Stimulated activated naive CD8-positive, alpha-beta T cell treated with anti-CD3 and anti-CD28 coated beads, Interleukin-15, amount 100 ng/mL, for 72 hours (primary cell): Measurements from ENCODE around the gene CTSE.
A peak's percentile ranks its signal among the peaks of the same experiment; 100 is the strongest.
"Not testable (repeated sequence)": the region's sequence is repeated elsewhere in the genome, so short reads cannot be mapped to it uniquely, and the experiment has no call there.

Source experiments
- ATAC-seq: fragments of 150-1000 bp; cut with Tn5 transposase; 2 replicates; pipeline ENCODE4 v1.10.0; 2021; ENCODE audit warnings: mild to moderate bottlenecking, moderate library complexity
- DNase-seq, 2 donors: peaks; one replicate each; pipeline ENCODE4 v3.0.0; 2021 to 2022
- H3K27ac Mint-ChIP-seq, 2 donors: one replicate each; pipeline ENCODE4 v1.8.0; 2022; ENCODE audit warnings: mild to moderate bottlenecking in 2 of 2, mixed read lengths in 2 of 2, moderate library complexity in 2 of 2
- H3K27me3 Mint-ChIP-seq: one replicate; pipeline ENCODE4 v1.8.0; 2022; ENCODE audit warnings: mixed read lengths
- H3K4me1 Mint-ChIP-seq: one replicate; pipeline ENCODE4 v1.8.0; 2022; ENCODE audit warnings: mild to moderate bottlenecking, mixed read lengths
- H3K4me3 Mint-ChIP-seq, 2 donors: one replicate each; pipeline ENCODE4 v1.8.0; 2022; ENCODE audit warnings: mild to moderate bottlenecking in 2 of 2, mixed read lengths in 2 of 2, moderate library complexity in 1 of 2
- H3K9me3 Mint-ChIP-seq, 2 donors: one replicate each; pipeline ENCODE4 v1.8.0; 2022; ENCODE audit warnings: mixed read lengths in 2 of 2

Gene CTSE

DNA sequence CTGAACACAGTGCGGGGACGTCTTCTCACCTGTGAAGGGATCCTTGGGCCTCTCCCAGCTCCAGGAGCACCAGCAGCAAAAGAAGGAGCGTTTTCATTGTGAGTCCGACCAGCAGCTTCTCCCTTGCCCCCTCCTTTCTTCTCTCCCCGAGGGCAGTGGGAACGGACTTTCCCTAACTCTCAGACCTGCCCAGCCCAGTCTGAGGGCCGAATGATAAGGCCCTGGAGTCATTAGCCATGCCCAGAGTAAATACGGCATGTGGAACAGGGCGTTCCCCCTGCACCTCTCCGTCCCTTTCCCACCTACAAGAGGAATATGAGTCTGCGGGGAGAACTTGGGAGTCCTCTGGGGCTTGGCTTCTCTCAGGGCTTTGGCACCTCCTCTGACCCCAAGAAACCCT, at the start of gene CTSE:
Gene CTSE (minus strand): TSS at position 201 of the 400 bp plus-strand sequence. CDS start 104 bp downstream, at position 97.
- Mint-ChIP-seq H3K27ac (no peak within 1 kb of the TSS), H3K4me3 (no peak within 1 kb of the TSS), H3K27me3 (peaks cover 29% of the 10 kb centered on the region), H3K4me1 (peaks cover 10% of the 10 kb centered on the region), H3K9me3 (no peaks in the 10 kb centered on the region)
- DNase-seq (no peak), ATAC-seq (no peak)

DNA sequence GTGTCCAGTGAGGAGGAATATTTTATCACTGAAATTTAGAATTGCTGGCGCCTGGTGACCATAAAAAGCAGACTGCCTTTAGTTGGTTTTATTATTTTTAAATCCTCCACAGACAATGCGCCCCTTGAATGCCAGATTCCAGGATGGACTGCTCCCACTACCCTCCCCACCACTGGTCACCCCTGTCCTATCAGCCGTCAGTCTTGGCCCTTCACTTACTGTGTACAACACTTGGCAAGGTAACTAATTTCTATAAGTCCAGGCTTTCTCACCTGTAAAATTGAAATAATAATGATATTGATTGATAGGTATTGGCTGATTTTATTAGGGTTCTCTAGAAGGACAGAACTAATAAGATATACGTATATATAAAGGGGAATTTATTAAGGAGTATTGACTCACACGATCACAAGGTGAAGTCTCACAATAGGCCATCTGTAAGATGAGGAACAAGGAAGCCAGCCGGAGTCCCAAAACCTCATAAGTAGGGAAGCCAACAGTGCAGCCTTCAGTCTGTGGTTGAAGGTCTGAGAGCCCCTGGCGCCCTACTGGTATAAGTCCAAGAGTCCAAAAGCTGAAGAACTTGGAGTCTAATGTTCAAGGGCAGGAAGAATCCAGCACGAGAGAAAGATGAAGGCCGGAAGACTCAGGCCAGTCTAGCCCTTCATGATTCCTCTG, 47.1 kb upstream of the CTSE start:
- no peak for DNase-seq
- ATAC-seq: no peak
- H3K27me3 Mint-ChIP-seq: peaks cover 44% of the 10 kb centered on the region
- no peaks in the 10 kb centered on the region for H3K9me3 Mint-ChIP-seq
- peaks cover 12% of the 10 kb centered on the region for H3K4me1 Mint-ChIP-seq
- no peak overlapping the region for H3K27ac Mint-ChIP-seq
- no peak overlapping the region for H3K4me3 Mint-ChIP-seq

DNA sequence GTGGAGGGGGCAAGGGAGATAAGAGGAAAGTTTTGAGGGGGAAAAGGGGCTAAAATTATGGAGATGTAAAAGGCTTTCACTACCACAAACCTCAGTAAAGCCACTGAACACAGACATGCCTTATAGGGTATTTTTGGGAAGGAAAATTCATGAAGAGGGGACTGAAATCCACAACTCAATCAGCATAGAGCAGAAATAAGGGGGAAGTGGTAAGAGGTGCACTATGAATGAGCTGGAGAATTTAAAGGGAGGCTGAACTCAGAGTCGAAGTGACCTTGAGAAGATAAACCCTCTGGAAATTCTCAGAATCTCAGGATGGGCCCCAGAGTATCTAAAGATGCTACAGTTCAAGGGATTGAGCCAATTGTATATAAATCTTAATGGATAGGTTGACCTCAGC, 44.6 kb upstream of the CTSE start:
- ATAC-seq (peak; percentile 13), DNase-seq (no peak)
- H3K4me3 Mint-ChIP-seq: no peak overlapping the region
- no peak overlapping the region for H3K27ac Mint-ChIP-seq
- peaks cover 32% of the 10 kb centered on the region for H3K27me3 Mint-ChIP-seq
- no peaks in the 10 kb centered on the region for H3K9me3 Mint-ChIP-seq
- H3K4me1 Mint-ChIP-seq: peaks cover 12% of the 10 kb centered on the region

DNA sequence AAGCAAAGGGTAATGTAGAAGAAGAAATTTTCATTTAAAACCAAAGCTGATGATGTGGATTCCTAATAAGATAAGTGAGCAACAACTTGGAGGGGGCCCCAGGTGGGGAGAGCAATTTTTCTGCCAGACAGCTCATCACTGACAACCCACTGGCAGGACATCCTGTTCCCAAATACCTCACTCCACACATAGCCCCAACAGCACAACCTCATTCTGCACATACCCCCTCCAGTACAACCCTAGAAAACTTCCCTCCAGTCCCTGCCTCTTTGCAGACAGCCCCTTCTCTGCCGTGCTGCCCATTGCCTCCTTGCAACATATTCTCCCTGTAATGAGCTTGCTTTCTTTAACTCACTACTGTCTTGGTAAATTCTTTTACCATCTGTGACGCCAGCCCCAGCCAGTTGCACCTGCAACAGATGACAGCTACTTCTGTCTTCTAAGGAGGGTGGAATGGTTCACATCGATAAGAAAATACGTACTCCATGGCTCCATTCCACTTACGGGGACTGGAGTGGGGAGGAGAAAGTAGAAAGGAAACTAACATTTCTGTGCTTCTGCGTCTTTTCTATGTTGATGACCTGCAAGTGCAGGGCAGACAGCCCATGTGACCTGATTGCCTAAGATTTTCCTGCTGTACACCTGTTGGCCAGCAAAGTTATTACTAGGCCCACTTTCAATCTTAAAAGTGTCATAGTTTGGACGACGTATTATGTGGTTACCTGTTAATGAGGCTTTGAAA, 44.0 kb upstream of the CTSE start:
- ATAC-seq: peak; percentile 56

DNA sequence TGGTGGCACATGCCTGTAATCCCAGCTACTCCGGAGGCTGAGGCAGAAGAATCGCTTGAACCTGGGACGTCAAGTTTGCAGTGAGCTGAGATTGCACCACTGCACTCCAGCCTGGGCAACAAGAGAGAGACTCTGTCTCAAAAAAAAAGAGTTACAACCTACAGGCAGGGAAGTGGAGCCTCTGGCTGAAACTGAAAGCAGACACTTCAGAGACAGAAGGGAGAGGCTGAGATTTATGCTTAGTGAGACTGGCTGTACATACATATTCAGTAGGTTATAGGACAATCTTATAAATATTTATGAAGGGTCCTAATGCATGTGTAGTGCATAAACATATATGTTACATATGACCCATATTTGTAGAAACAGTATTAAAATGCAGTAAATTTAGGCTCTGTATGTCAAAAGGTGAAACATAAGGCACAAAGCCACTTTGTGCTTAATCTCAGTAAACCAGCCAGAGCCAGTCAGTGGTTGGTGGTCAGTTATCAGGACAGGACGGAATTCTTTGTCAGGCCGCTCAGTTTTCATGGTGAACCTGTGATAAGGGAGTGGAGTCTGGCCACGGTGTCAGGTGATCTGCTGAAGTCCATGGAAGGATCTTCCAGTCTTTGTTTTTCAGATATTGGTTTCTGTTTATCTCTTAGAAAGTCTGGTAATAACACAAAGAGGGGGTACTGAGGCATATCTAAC, 42.9 kb upstream of the CTSE start:
- Mint-ChIP-seq H3K27me3 (peaks cover 32% of the 10 kb centered on the region), H3K4me3 (no peak overlapping the region), H3K9me3 (peaks cover 0 to 7% of the 10 kb centered on the region in 2 donors), H3K27ac (no peak overlapping the region), H3K4me1 (peaks cover 12% of the 10 kb centered on the region)
- peak; percentile 97 for ATAC-seq
- peak in 1 of 2 donors; percentile 24 for DNase-seq

More for the DNA sequence above, 44.0 kb upstream of the CTSE start:
- DNase-seq: no peak
- Mint-ChIP-seq H3K27me3 (peaks cover 32% of the 10 kb centered on the region), H3K4me1 (peaks cover 12% of the 10 kb centered on the region), H3K4me3 (no peak overlapping the region), H3K27ac (no peak overlapping the region), H3K9me3 (peaks cover 0 to 4% of the 10 kb centered on the region in 2 donors)

DNA sequence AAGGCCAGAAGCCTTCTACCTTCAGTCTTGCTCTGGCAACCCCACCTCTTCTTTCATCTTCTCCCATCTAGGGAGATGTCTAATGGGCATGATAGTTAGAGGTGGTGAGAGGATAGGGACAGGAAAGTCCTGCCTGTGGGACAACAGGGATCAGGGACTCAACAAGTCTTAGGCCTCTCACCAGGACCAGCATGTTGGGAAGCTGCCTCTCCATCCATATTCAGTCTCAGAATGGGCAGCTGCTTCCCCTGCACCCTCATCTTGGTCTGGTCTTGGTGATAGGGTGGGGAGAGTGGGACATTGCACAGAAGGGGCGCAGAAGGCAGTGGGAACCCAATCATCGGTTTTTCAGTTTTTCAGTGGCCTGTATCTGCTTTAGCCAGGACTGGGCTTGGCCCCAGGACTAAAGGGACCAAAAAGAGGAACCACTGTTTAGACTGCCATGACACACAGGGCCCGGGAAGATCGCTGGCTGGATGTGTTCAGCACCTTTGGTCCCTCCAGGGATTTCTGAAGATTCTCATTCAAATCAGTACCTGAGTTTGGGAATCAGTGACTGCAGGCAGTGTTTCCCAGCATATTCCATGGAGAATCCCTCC, 42.0 kb upstream of the CTSE start:
- peaks cover 32% of the 10 kb centered on the region for H3K27me3 Mint-ChIP-seq

DNA sequence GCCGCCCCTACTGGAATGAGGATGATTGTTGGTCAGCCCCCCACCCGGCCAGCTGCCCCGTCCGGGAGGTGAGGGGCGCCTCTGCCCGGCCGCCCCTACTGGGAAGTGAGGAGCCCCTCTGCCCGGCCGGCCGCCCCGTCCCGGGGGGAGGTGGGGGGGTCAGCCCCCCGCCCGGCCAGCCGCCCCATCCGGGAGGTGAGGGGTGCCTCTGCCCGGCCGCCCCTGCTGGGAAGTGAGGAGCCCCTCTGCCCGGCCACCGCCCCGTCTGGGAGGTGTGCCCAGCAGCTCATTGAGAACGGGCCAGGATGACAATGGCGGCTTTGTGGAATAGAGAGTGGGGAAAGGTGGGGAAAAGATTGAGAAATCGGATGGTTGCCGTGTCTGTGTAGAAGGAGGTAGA, 40.8 kb upstream of the CTSE start:
- not testable (repeated sequence) for ATAC-seq, H3K9me3 Mint-ChIP-seq, DNase-seq, H3K27ac Mint-ChIP-seq, H3K4me3 Mint-ChIP-seq
- Mint-ChIP-seq H3K27me3 (peaks cover 44% of the 10 kb centered on the region), H3K4me1 (peaks cover 12% of the 10 kb centered on the region)

More for the DNA sequence above, 42.0 kb upstream of the CTSE start:
- Mint-ChIP-seq H3K9me3 (peaks cover 0 to 7% of the 10 kb centered on the region in 2 donors), H3K4me1 (peaks cover 12% of the 10 kb centered on the region), H3K4me3 (no peak overlapping the region), H3K27ac (no peak overlapping the region)
- ATAC-seq: no peak
- DNase-seq: no peak

DNA sequence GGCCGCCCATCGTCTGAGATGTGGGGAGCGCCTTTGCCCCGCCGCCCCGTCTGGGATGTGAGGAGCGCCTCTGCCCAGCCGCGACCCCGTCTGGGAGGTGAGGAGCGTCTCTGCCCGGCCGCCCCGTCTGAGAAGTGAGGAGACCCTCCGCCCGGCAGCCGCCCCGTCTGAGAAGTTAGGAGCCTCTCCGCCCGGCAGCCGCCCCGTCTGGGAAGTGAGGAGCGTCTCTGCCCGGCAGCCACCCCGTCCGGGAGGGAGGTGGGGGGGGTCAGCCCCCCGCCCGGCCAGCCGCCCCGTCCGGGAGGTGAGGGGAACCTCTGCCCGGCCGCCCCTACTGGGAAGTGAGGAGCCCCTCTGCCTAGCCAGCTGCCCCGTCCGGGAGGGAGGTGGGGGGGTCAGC, 40.3 kb upstream of the CTSE start:
- DNase-seq, H3K9me3 Mint-ChIP-seq, H3K27ac Mint-ChIP-seq, ATAC-seq, H3K4me3 Mint-ChIP-seq: not testable (repeated sequence)
- Mint-ChIP-seq H3K27me3 (peaks cover 48% of the 10 kb centered on the region), H3K4me1 (peaks cover 12% of the 10 kb centered on the region)

DNA sequence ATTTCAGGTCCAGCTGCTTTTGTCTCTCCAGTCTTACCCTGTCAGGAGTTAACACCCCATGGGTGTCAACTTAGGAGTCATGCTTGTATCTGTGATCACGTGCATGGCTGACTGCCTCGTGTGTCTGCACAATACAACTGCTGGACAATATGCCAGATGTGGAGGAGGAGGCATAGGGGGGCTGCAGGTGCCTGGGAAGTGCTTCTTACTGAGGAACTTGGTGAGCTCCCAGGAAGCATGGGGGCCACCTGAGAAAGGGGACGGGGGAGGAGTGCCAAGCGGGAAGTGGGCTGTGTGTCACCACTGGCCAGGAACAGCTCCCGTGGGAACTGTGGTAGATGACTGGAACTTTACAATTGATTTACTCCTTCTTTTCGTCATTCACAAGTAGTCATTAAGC, 38.8 kb upstream of the CTSE start:
- H3K27ac Mint-ChIP-seq: no peak overlapping the region
- H3K27me3 Mint-ChIP-seq: peaks cover 37% of the 10 kb centered on the region
- DNase-seq (no peak), ATAC-seq (no peak)
- no peak overlapping the region for H3K4me3 Mint-ChIP-seq
- peaks cover 0 to 7% of the 10 kb centered on the region in 2 donors for H3K9me3 Mint-ChIP-seq
- H3K4me1 Mint-ChIP-seq: peaks cover 2% of the 10 kb centered on the region

DNA sequence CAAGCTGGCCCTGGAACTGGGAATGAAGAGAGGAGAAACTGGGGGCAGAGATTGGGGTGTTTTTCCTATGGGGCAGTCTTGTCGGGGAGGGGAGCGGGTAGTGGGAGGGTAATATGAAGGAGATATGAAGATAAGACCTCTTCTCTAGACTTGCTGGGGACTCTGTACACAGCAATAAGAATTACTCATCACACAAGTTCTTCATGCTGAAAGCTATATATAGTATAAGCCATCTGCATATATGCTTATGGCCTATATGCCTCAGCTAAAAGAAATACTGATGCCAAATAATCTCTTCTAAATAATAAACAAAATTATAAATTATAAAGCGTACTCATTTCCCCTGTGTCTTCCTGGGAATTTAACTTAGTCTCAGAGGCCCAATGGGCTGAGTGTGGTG, 37.1 kb upstream of the CTSE start:
- DNase-seq (no peak), ATAC-seq (no peak)
- Mint-ChIP-seq H3K27me3 (peaks cover 35% of the 10 kb centered on the region), H3K4me3 (no peak overlapping the region), H3K27ac (no peak overlapping the region), H3K9me3 (peaks cover 0 to 7% of the 10 kb centered on the region in 2 donors), H3K4me1 (no peaks in the 10 kb centered on the region)

DNA sequence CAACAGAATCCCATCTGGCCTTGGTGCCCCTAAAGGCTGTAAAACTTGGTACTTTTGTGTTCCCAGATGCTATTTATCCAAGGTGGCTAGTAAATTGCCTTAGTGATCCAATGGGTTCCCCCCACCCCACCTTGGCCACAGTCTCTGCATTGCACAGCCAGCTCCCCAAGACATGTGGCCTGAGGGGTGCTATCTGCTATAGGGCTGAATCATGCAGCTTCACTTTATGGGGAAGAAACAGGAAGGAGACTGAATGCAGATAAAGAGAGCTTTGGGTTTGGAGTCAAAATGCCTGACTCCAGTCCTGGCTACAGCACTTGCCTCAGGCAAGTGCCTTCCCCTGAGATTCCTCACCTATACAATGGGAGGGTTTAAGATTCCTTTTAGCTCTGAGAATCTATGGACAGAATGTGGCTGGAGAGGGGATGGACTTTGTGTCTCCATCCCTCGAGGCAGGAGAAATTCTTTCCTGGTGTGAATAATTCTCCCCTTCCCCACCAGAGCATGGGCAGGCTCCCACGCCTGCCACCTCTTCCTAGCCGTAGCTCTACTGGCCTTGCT, 35.7 kb upstream of the CTSE start:
- DNase-seq: no peak
- no peak for ATAC-seq
- H3K4me3 Mint-ChIP-seq: no peak overlapping the region
- H3K9me3 Mint-ChIP-seq: peaks cover 0 to 7% of the 10 kb centered on the region in 2 donors
- no peaks in the 10 kb centered on the region for H3K4me1 Mint-ChIP-seq
- peaks cover 29% of the 10 kb centered on the region for H3K27me3 Mint-ChIP-seq
- H3K27ac Mint-ChIP-seq: no peak overlapping the region

DNA sequence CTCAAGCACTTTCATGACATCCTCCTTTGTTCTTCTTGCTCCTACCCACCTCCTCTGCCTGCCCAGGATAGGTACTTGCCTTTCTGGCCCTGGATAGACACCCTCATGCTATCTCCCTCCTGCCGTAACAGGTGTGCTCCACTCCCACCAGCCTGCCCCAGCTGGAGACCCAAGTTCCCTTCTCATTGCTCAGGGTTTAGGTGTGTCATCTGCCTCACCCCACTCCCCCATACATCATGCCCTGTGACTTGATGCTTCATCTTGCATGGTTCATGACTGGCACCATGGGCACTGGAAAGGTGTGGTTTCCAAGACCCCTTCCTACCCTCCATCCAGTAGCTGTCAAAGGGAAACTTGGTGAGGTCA, 35.2 kb upstream of the CTSE start:
- ATAC-seq: no peak
- no peak for DNase-seq
- Mint-ChIP-seq H3K4me3 (no peak overlapping the region), H3K27me3 (peaks cover 29% of the 10 kb centered on the region), H3K9me3 (peaks cover 0 to 7% of the 10 kb centered on the region in 2 donors), H3K27ac (no peak overlapping the region), H3K4me1 (no peaks in the 10 kb centered on the region)

DNA sequence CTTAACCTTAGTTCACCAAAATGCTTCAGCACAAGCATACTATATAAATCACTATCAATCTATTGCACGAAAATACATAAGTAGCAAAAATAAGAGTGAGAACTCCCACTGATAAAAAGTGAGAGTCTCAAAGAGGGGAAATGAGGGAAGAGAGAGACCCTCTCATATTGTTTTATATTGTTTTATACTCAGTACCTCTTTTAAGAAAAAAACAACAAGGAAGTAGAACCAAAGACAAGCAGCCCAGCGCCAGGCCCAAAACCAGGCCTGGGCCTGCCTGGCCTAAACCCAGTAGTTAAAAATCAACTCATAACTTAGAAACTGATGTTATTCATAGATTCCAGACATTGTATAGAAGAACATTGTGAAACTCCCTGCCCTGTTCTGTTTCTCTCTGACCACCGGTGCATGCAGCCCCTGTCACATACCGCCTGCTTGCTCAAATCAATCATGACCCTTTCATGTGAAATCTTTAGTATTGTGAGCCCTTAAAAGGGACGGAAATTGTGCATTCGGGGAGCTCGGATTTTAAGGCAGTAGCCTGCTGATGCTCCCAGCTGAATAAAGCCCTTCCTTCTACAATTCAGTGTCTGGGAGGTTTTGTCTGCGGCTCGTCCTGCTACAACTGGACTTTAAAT, 34.7 kb upstream of the CTSE start:
- not testable (repeated sequence) for DNase-seq, H3K27ac Mint-ChIP-seq, H3K4me3 Mint-ChIP-seq, ATAC-seq, H3K4me1 Mint-ChIP-seq, H3K9me3 Mint-ChIP-seq
- H3K27me3 Mint-ChIP-seq: peaks cover 29% of the 10 kb centered on the region

DNA sequence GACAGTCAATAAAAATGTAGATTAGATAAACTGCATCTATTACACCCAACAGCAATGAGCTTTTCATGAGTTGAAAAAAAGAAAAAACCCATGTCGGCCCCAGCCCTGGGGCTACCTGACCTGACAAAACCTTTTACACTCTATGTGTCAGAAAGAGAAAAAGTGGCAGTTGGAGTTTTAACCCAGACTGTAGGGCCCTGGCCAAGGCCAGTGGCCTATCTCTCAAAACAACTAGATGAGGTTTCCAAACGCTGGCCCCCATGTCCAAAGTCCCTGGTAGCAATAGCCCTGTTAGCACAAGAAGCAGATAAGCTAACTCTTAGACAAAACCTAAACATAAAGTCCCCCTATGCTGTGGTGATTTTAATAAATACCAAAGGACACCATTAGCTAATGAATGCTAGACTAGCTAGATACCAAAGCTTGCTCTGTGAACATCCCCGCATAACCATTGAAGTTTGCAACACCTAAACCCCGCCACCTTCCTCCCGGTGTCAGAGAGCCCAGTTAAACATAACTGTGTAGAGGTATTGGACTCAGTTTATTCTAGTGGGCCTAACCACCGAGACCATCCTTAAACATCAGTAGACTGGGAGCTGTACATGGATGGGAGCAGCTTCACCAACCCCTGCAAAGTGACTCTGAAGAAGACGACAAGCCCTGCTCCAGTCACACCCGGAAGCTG, 32.1 kb upstream of the CTSE start:
- H3K4me3 Mint-ChIP-seq, DNase-seq, H3K9me3 Mint-ChIP-seq, H3K27ac Mint-ChIP-seq, ATAC-seq: not testable (repeated sequence)
- Mint-ChIP-seq H3K4me1 (peaks cover 31% of the 10 kb centered on the region), H3K27me3 (peaks cover 29% of the 10 kb centered on the region)
